ENCODE measurements around the gene PALLD.

The PALLD gene

GRCh38 chr4:168841672-168842019 is 344.8 kb downstream of the PALLD start:
- no peak for DNase-seq

GRCh38 chr4:168842186-168842585 is 345.3 kb downstream of the PALLD start:
- DNase-seq: no peak

GRCh38 chr4:168843635-168844034 is 346.8 kb downstream of the PALLD start:
- DNase-seq: no peak

- no peak for DNase-seq
Observed at GRCh38 chr4:168844353-168845049, 347.6 kb downstream of the PALLD start.

GRCh38 chr4:168845897-168846296 is 349.0 kb downstream of the PALLD start:
- no peak for DNase-seq

- DNase-seq: no peak
Observed at GRCh38 chr4:168846414-168846813, 349.6 kb downstream of the PALLD start.

GRCh38 chr4:168847771-168848502 is 351.1 kb downstream of the PALLD start:
- no peak for DNase-seq

GRCh38 chr4:168849030-168849675 is 352.3 kb downstream of the PALLD start:
- no peak for DNase-seq

GRCh38 chr4:168849997-168850396 is 353.1 kb downstream of the PALLD start:
- no peak for DNase-seq

- no peak for DNase-seq
Observed at GRCh38 chr4:168852387-168852786, 355.5 kb downstream of the PALLD start.

- no peak for DNase-seq
Observed at GRCh38 chr4:168852933-168853713, 356.3 kb downstream of the PALLD start.

GRCh38 chr4:168853770-168854169 is 356.9 kb downstream of the PALLD start:
- DNase-seq: no peak

GRCh38 chr4:168854350-168854921 is 357.6 kb downstream of the PALLD start:
- no peak for DNase-seq

- no peak for DNase-seq
Observed at GRCh38 chr4:168856312-168856711, 359.5 kb downstream of the PALLD start.

- no peak for DNase-seq
Observed at GRCh38 chr4:168857009-168857408, 360.2 kb downstream of the PALLD start.

GRCh38 chr4:168857546-168858314 is 360.9 kb downstream of the PALLD start:
- DNase-seq: no peak

- no peak for DNase-seq
Observed at GRCh38 chr4:168859100-168859499, 362.2 kb downstream of the PALLD start.

GRCh38 chr4:168859888-168860694 is 363.2 kb downstream of the PALLD start:
- DNase-seq: no peak

GRCh38 chr4:168860827-168861226 is 364.0 kb downstream of the PALLD start:
- DNase-seq: no peak

GRCh38 chr4:168863719-168864647 is 367.1 kb downstream of the PALLD start:
- DNase-seq: no peak

Data from DMS 273 treated with DMSO at 0.1 percent for 48 hours (cell line).